SK-N-SH (cell line): ENCODE results near the gene STAT5B.

ENCODE experiments used
- EP300 ChIP-seq, 2 experiments: IDR thresholded peaks; 2 replicates each; pipeline versions ENCODE4 v1.4.0 to v1.6.1; 2012; ENCODE audit warnings: borderline replicate concordance in 1 of 2, low read depth in 1 of 2, low read length in 1 of 2
- POLR2AphosphoS5 ChIP-seq: IDR thresholded peaks from 2 replicates; pipeline ENCODE4 v1.6.1; 2012; ENCODE audit warnings: low read depth, low read length
- RAD21 ChIP-seq: IDR thresholded peaks from 2 replicates; pipeline ENCODE4 v1.6.1; 2012; ENCODE audit warnings: mild to moderate bottlenecking, low read length
- RCOR1 ChIP-seq: fragments of 150-350 bp; IDR thresholded peaks from 2 replicates; pipeline ENCODE4 v1.6.1; 2017; ENCODE audit warnings: antibody characterized with exemption, low read length
- RFX5 ChIP-seq: IDR thresholded peaks from 2 replicates; pipeline ENCODE4 v1.6.1; 2012; ENCODE audit warnings: mild to moderate bottlenecking, improper control_type of control experiment, low read length
- TCF12 ChIP-seq: IDR thresholded peaks from 2 replicates; pipeline ENCODE4 v1.4.0; 2012
- TF ChIP-seq, protein P1 (sequence below): fragments of 200-600 bp; sonication (generic); IDR thresholded peaks from 2 replicates; pipeline ENCODE4 v1.6.1; 2017; ENCODE audit warnings: antibody characterized with exemption, mild to moderate bottlenecking, moderate library complexity
- TF ChIP-seq, protein P2 (sequence below): IDR thresholded peaks from 2 replicates; pipeline ENCODE4 v1.4.0; 2012; ENCODE audit warnings: low read depth, borderline replicate concordance
- TF ChIP-seq, protein P3 (sequence below): IDR thresholded peaks from 2 replicates; pipeline ENCODE4 v1.6.1; 2012; ENCODE audit warnings: mild to moderate bottlenecking, low read depth, low read length, moderate library complexity

DNA sequence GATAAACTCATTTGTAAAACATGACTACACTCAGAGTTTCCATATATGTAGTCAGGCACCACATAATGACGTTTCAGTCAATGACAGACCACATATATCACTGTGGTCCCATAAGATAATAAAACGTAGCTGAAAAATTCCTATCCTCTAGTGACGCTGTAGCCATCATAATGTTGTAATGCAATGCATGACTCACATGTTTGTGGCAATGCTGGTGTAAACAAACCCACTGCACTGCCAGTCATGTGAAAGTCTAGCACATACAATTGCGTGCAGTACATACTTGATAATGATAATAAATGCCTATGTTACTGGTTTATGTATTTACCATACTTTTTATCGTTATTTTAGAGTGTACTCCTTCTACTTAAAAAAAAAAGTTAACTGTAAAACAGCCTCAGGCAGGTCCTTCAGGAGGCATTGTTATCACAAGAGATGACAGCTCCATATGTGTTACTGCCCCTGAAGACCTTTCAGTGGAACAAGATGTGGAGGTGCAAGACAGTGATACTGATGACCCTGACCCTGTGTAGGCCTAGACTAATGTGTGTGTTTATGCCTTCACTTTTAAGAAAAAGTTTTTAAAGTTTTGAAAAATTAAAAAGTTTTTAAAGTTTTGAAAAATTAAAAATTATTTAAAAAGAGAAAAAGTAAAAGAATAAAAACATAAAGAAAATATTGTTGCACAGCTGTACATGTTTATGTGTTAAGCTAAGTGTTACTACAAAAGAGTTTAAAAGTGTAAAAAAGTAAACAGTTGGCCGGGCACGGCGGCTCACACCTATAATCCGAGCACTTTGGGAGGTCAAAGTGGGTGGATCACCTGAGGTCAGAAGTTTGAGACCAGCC, 9.0 kb downstream of the STAT5B start:
- no peak for TF ChIP-seq RFX5
- TF ChIP-seq, protein P1, sequence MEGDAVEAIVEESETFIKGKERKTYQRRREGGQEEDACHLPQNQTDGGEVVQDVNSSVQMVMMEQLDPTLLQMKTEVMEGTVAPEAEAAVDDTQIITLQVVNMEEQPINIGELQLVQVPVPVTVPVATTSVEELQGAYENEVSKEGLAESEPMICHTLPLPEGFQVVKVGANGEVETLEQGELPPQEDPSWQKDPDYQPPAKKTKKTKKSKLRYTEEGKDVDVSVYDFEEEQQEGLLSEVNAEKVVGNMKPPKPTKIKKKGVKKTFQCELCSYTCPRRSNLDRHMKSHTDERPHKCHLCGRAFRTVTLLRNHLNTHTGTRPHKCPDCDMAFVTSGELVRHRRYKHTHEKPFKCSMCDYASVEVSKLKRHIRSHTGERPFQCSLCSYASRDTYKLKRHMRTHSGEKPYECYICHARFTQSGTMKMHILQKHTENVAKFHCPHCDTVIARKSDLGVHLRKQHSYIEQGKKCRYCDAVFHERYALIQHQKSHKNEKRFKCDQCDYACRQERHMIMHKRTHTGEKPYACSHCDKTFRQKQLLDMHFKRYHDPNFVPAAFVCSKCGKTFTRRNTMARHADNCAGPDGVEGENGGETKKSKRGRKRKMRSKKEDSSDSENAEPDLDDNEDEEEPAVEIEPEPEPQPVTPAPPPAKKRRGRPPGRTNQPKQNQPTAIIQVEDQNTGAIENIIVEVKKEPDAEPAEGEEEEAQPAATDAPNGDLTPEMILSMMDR, result no peak
- TF ChIP-seq, protein P2, sequence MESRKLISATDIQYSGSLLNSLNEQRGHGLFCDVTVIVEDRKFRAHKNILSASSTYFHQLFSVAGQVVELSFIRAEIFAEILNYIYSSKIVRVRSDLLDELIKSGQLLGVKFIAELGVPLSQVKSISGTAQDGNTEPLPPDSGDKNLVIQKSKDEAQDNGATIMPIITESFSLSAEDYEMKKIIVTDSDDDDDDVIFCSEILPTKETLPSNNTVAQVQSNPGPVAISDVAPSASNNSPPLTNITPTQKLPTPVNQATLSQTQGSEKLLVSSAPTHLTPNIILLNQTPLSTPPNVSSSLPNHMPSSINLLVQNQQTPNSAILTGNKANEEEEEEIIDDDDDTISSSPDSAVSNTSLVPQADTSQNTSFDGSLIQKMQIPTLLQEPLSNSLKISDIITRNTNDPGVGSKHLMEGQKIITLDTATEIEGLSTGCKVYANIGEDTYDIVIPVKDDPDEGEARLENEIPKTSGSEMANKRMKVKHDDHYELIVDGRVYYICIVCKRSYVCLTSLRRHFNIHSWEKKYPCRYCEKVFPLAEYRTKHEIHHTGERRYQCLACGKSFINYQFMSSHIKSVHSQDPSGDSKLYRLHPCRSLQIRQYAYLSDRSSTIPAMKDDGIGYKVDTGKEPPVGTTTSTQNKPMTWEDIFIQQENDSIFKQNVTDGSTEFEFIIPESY, result no peak
- no peak for TF ChIP-seq EP300 (IDR thresholded peaks at IDR 0.05; ENCODE audit: borderline replicate concordance in 1 of 2, low read depth in 1 of 2, low read length in 1 of 2)
- TF ChIP-seq RCOR1, result no peak
- no peak for TF ChIP-seq TCF12
- TF ChIP-seq RAD21, result no peak
- TF ChIP-seq, protein P3, sequence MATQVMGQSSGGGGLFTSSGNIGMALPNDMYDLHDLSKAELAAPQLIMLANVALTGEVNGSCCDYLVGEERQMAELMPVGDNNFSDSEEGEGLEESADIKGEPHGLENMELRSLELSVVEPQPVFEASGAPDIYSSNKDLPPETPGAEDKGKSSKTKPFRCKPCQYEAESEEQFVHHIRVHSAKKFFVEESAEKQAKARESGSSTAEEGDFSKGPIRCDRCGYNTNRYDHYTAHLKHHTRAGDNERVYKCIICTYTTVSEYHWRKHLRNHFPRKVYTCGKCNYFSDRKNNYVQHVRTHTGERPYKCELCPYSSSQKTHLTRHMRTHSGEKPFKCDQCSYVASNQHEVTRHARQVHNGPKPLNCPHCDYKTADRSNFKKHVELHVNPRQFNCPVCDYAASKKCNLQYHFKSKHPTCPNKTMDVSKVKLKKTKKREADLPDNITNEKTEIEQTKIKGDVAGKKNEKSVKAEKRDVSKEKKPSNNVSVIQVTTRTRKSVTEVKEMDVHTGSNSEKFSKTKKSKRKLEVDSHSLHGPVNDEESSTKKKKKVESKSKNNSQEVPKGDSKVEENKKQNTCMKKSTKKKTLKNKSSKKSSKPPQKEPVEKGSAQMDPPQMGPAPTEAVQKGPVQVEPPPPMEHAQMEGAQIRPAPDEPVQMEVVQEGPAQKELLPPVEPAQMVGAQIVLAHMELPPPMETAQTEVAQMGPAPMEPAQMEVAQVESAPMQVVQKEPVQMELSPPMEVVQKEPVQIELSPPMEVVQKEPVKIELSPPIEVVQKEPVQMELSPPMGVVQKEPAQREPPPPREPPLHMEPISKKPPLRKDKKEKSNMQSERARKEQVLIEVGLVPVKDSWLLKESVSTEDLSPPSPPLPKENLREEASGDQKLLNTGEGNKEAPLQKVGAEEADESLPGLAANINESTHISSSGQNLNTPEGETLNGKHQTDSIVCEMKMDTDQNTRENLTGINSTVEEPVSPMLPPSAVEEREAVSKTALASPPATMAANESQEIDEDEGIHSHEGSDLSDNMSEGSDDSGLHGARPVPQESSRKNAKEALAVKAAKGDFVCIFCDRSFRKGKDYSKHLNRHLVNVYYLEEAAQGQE, result no peak
- TF ChIP-seq POLR2AphosphoS5, result no peak
